SU-DHL-6 (cell line): ENCODE results near the gene TXNRD3.

Experiments
- H2AFZ ChIP-seq: fragments of 200-600 bp; sonication (generic); 2 replicates; pipeline ENCODE4 v1.6.1; 2014; ENCODE audit warnings: low read depth, mild to moderate bottlenecking, moderate library complexity, mixed read lengths, antibody characterized with exemption, low read length; ENCODE audit not compliant: severe bottlenecking
- H3F3A ChIP-seq: fragments of 200-600 bp; shearing (Covaris generic); 2 replicates; pipeline ENCODE4 v1.6.0; 2016; ENCODE audit warnings: antibody characterized with exemption, mild to moderate bottlenecking; ENCODE audit not compliant: insufficient read depth
- H3K27ac ChIP-seq: fragments of 200-600 bp; sonication (generic); 2 replicates; pipeline ENCODE4 v1.5.1; 2016; ENCODE audit warnings: low read depth, mild to moderate bottlenecking, low read length, moderate library complexity, mixed read lengths
- H3K27me3 ChIP-seq: fragments of 200-600 bp; sonication (generic), shearing (Covaris generic); 2 replicates; pipeline ENCODE4 v1.6.0; 2014; ENCODE audit warnings: mild to moderate bottlenecking, low read length
- H3K36me3 ChIP-seq: fragments of 200-600 bp; sonication (generic); 2 replicates; pipeline ENCODE4 v1.6.1; 2014; ENCODE audit warnings: mild to moderate bottlenecking, low read length, mixed read lengths
- H3K4me2 ChIP-seq: fragments of 300-600, 200-600 bp; shearing (Covaris generic), sonication (generic); 2 replicates; pipeline ENCODE4 v1.6.0; 2014; ENCODE audit warnings: low read length, low read depth, mild to moderate bottlenecking; ENCODE audit not compliant: poor library complexity, severe bottlenecking
- H3K4me3 ChIP-seq: fragments of 200-600 bp; sonication (generic); 2 replicates; pipeline ENCODE4 v1.5.1; 2014; ENCODE audit warnings: antibody characterized with exemption, low read length, mild to moderate bottlenecking, mixed read lengths; ENCODE audit not compliant: insufficient read depth, poor library complexity, severe bottlenecking
- H3K79me2 ChIP-seq: fragments of 200-600 bp; sonication (generic); 2 replicates; pipeline ENCODE4 v1.6.1; 2014; ENCODE audit warnings: mild to moderate bottlenecking, low read length, moderate library complexity; ENCODE audit not compliant: insufficient read depth
- H3K9ac ChIP-seq: fragments of 200-600 bp; sonication (generic); 2 replicates; pipeline ENCODE4 v1.7.0; 2014; ENCODE audit warnings: mild to moderate bottlenecking, low read length
- H3K9me2 ChIP-seq: fragments of 200-600 bp; sonication (generic); replicated peaks from 2 replicates; pipeline ENCODE4 v1.6.1; 2014; ENCODE audit warnings: low read length; ENCODE audit not compliant: insufficient read depth
- H3K9me3 ChIP-seq: fragments of 200-600 bp; sonication (generic); 2 replicates; pipeline ENCODE4 v1.6.1; 2014; ENCODE audit warnings: low read length, mixed read lengths; ENCODE audit not compliant: insufficient read depth
- H4K20me1 ChIP-seq: fragments of 200-600 bp; sonication (generic); 2 replicates; pipeline ENCODE4 v1.6.1; 2014; ENCODE audit warnings: low read depth, mild to moderate bottlenecking, antibody characterized with exemption, low read length, moderate library complexity, mixed read lengths
- EZH2phosphoT487 ChIP-seq: fragments of 200-600 bp; sonication (generic), shearing (Covaris generic); conservative IDR thresholded peaks from 2 replicates; pipeline ENCODE4 v1.6.1; 2018; ENCODE audit warnings: mild to moderate bottlenecking, antibody characterized with exemption, low read length, moderate library complexity, mixed read lengths
- TF ChIP-seq, protein P1 (sequence below): fragments of 200-600 bp; sonication (generic); IDR thresholded peaks from one replicate; pipeline ENCODE4 v1.5.1; 2017; ENCODE audit warnings: antibody characterized with exemption, mild to moderate bottlenecking, low read length, moderate library complexity; ENCODE audit not compliant: insufficient read depth, poor library complexity, severe bottlenecking

Gene TXNRD3

DNA sequence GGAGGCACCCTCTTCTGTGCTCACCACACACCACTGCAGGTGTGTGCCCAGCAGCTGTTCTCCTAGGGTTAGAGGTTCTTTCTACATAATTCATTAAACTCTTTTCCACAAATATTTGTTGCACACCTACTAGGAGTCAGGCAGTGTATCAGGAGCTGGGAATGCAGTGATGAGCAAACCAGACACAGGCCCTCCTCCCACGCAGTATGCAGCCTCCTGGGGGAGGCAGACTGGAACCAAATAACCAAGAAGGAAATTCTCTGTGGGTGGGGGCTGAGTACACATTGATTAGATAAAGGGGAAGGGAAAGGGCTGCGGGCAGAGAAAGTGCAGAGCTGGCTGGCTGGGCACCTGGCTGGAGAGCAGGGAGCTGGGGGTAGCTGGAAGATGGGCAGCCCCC is 77.7 kb downstream of the TXNRD3 start:
- no peaks in the 10 kb centered on the region for H3K9me3 ChIP-seq
- no peak overlapping the region for H3K9ac ChIP-seq
- H3F3A ChIP-seq: no peaks in the 10 kb centered on the region
- H3K27ac ChIP-seq: no peak overlapping the region
- no peaks in the 10 kb centered on the region for H4K20me1 ChIP-seq
- TF ChIP-seq, protein P1, sequence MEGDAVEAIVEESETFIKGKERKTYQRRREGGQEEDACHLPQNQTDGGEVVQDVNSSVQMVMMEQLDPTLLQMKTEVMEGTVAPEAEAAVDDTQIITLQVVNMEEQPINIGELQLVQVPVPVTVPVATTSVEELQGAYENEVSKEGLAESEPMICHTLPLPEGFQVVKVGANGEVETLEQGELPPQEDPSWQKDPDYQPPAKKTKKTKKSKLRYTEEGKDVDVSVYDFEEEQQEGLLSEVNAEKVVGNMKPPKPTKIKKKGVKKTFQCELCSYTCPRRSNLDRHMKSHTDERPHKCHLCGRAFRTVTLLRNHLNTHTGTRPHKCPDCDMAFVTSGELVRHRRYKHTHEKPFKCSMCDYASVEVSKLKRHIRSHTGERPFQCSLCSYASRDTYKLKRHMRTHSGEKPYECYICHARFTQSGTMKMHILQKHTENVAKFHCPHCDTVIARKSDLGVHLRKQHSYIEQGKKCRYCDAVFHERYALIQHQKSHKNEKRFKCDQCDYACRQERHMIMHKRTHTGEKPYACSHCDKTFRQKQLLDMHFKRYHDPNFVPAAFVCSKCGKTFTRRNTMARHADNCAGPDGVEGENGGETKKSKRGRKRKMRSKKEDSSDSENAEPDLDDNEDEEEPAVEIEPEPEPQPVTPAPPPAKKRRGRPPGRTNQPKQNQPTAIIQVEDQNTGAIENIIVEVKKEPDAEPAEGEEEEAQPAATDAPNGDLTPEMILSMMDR: no peak
- no peak for TF ChIP-seq EZH2phosphoT487
- H3K79me2 ChIP-seq: no peaks in the 10 kb centered on the region
- H3K4me2 ChIP-seq: no peak overlapping the region
- H3K4me3 ChIP-seq: no peak overlapping the region
- H3K36me3 ChIP-seq: no peaks in the 10 kb centered on the region
- no peak overlapping the region for H2AFZ ChIP-seq
- H3K9me2 ChIP-seq: no peaks in the 10 kb centered on the region
- H3K27me3 ChIP-seq: no peaks in the 10 kb centered on the region

DNA sequence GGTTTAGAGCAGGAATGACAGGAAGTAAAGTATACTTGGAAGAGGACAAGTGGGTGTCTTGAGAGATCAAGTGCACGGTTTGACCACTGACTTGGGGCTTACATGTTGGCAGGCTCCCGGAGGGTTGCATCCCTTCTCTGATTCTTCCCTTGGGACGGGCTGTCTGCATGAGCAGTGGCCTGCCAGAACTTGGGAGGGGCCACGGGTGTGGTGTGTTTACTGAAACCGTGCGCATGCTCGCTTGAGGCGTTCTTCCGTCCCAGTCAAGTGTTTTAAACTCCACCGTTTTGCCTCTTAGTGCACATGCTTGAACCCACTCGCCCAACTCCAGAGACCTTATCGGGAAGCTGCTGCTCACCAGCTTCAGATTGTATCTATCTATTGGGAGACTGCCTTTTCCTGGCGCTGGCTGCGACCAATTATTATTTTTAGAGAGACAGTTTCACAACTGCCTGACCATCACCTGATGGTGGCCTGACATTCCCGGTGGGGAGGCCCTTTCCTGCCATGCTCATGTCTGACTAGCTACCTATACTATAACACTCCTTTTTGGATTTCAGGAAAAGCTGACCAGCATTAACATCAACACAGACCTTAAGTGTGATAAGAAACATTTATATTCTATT is 81.3 kb downstream of the TXNRD3 start:
- no peak overlapping the region for H3K4me2 ChIP-seq
- H3K9ac ChIP-seq: no peak overlapping the region
- no peaks in the 10 kb centered on the region for H3K9me2 ChIP-seq
- H3K27me3 ChIP-seq: no peaks in the 10 kb centered on the region
- H3K9me3 ChIP-seq: no peaks in the 10 kb centered on the region
- H2AFZ ChIP-seq: no peak overlapping the region
- H3K79me2 ChIP-seq: no peaks in the 10 kb centered on the region
- no peaks in the 10 kb centered on the region for H3K36me3 ChIP-seq
- H3F3A ChIP-seq: no peaks in the 10 kb centered on the region
- H4K20me1 ChIP-seq: no peaks in the 10 kb centered on the region
- no peak overlapping the region for H3K27ac ChIP-seq
- TF ChIP-seq EZH2phosphoT487: no peak
- TF ChIP-seq, protein P1: no peak
- H3K4me3 ChIP-seq: no peak overlapping the region

- Histone ChIP-seq H4K20me1 (no peaks in the 10 kb centered on the region), H3K79me2 (no peaks in the 10 kb centered on the region), H3K36me3 (no peaks in the 10 kb centered on the region), H3K4me3 (no peak overlapping the region), H3K9me3 (no peaks in the 10 kb centered on the region), H3F3A (no peaks in the 10 kb centered on the region), H3K9ac (no peak overlapping the region), H2AFZ (no peak overlapping the region), H3K4me2 (no peak overlapping the region), H3K9me2 (no peaks in the 10 kb centered on the region), H3K27me3 (no peaks in the 10 kb centered on the region), H3K27ac (no peak overlapping the region)
- no peak for TF ChIP-seq EZH2phosphoT487
- TF ChIP-seq, protein P1: no peak
Observed at GRCh38 chr3:126571078-126571477, 83.8 kb downstream of the TXNRD3 start.
